ENCODE results near the gene ZHX3.

Gene ZHX3

GRCh38 chr20:41168281-41169161 lies 149.0 kb downstream of the ZHX3 start:
- no peak for DNase-seq

- no peak for DNase-seq
Measured at GRCh38 chr20:41167481-41168253, 149.9 kb downstream of the ZHX3 start.

GRCh38 chr20:41167118-41167470 lies 150.4 kb downstream of the ZHX3 start:
- DNase-seq = no peak

DNA sequence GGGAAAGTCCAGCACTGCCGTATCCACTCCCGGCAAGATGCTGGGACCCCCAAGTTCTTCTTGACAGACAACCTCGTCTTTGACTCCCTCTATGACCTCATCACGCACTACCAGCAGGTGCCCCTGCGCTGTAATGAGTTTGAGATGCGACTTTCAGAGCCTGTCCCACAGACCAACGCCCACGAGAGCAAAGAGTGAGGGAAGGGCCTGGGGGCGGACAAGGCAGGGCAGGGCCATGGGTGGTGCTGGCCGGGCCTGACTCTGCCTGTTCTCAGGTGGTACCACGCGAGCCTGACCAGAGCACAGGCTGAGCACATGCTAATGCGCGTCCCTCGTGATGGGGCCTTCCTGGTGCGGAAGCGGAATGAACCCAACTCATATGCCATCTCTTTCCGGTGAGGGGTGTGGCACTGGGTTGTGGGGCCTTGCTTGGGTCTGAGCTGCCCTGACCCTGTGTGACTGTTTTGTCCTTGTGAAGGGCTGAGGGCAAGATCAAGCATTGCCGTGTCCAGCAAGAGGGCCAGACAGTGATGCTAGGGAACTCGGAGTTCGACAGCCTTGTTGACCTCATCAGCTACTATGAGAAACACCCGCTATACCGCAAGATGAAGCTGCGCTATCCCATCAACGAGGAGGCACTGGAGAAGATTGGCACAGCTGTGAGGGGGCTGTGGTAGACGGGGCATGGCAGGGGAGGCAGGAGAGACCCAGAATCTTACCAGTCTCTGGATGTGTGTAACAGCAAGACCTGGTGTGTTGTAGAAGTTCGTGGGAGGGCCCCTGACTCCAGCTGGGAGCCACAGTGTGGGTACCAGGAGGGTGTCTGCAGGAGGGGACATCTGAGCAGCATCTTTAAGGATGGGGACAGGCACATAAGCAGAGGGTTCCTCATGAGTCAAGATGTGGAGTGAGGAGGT lies 151.1 kb downstream of the ZHX3 start:
- no peak for DNase-seq

GRCh38 chr20:41165001-41165882 lies 152.3 kb downstream of the ZHX3 start:
- no peak for DNase-seq

DNA sequence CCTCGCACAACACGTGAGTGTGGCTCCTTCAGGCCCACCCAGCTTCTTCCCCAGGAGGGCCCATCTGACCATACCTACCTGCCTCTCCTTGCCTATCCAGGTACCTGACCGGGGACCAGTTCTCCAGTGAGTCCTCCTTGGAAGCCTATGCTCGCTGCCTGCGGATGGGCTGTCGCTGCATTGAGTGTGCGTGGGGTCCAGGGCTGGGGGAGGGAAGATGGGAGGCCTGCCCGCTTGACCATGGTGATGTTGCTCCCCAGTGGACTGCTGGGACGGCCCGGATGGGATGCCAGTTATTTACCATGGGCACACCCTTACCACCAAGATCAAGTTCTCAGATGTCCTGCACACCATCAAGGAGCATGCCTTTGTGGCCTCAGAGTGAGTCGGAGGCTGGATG lies 153.7 kb downstream of the ZHX3 start:
- DNase-seq = no peak

- DNase-seq = no peak
Measured at GRCh38 chr20:41162396-41162795, 155.1 kb downstream of the ZHX3 start.

DNA sequence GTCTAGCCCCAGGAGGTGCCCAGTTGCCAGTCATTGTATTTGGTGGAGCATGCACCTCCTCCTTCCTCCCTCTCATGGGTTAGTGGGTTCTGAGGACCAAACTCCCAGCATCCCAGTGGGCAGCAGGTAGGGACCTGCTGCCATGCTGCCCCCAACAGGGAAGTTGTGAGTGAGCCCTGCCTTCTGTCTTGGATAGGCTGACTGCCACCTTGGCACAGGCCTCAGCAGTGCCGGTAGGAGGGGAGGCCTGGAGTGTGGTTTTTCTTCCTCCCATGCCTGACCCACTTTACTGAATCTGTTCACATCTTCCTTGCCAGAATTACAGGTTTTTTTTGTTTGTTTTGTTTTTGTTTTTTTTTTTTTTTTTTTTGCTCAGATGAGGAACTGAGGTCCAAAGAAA lies 155.6 kb downstream of the ZHX3 start:
- no peak for DNase-seq

GRCh38 chr20:41160686-41161085 lies 156.8 kb downstream of the ZHX3 start:
- DNase-seq = no peak

DNA sequence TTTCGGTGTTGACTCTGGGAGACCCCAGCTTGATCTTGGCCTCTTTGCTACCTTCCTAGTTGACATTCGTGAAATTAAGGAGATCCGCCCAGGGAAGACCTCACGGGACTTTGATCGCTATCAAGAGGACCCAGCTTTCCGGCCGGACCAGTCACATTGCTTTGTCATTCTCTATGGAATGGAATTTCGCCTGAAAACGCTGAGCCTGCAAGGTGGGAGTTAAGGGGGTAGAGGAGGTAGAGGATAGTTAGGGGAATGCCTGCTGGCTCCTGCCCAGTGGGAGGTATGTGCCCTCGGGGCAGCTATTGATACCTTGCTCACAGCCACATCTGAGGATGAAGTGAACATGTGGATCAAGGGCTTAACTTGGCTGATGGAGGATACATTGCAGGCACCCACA lies 158.0 kb downstream of the ZHX3 start:
- DNase-seq = no peak

DNA sequence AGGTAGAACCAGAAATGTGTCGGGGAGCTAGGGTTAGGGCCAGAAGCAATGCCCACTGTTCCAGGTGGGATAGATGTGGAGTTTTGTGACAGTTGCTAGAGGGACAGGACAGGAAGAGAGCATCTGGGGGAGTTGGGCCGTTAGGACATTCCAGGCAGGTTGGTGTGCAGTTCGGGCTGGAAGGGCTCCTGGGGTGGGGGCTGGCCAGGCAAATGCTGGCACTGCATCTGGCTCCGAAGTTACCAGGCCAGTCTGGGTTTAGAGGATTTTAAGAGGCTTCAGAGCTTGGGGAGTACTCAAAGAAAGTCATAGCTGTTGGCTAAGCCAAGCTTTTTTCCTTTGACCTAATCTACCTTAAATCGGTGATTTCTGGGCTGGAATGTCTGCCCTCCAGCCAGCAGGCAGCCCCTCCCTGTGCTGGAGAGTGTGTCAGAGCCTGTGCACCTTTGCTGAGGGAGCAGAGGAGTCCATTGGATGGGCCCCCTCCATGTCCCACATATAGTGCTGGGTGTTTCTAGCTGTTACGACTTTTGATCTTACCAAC lies 159.4 kb downstream of the ZHX3 start:
- no peak for DNase-seq

DNA sequence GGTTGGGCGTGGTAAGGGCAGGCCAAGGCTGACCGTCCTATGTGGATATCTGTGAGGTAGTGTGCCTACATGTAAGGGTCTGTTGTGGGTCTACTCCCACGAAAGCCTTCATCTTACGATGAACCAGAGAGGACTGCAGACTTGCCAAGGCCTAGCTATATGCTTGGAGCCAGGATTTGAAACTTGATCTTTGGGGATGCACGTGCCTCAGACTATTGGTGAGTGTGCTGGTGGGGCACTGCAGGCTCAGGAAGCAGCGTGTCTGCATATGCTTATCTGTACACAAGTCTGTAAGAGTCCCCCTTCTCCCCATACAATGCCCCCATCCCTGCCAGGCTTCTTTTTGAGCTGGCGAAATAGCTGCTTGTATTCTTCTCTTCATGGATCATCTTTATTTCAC lies 162.3 kb downstream of the ZHX3 start:
- DNase-seq = no peak

DNA sequence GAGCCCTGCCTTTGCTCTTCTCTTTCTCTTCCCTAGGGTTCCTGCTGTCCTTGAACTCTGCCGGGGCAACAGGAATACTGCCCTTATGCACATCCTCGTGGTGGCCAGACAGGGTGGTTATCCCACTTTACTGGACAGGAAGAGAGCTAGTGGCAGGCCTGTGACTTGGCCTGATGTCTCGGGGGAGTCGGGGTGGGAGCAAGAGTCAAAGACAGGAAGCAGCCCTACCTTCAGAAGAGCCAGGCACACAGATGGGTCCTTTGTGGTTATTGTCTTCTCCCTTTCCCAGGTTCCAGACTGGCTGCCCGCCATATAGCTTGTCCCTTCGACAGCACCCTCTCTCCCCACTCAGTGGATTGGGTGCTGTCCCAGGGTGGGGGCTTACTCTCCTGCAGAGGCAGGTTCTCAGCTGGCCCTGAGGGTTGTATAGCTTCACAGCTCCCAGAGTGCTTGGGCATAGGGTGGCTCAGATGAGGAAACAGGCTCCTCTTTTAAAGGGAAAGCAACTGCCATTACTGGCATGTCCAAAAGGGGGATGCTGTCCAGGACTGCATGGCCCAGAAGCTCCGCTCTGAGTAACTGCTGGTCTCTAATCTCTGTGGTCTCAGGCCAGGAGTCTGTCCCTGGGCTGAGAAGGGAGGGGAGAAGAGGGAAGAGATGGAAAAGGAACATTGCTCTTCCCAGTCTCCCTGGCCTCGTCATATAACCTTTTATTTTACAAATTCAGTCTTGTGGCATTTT lies 162.9 kb downstream of the ZHX3 start:
- DNase-seq = no peak

DNA sequence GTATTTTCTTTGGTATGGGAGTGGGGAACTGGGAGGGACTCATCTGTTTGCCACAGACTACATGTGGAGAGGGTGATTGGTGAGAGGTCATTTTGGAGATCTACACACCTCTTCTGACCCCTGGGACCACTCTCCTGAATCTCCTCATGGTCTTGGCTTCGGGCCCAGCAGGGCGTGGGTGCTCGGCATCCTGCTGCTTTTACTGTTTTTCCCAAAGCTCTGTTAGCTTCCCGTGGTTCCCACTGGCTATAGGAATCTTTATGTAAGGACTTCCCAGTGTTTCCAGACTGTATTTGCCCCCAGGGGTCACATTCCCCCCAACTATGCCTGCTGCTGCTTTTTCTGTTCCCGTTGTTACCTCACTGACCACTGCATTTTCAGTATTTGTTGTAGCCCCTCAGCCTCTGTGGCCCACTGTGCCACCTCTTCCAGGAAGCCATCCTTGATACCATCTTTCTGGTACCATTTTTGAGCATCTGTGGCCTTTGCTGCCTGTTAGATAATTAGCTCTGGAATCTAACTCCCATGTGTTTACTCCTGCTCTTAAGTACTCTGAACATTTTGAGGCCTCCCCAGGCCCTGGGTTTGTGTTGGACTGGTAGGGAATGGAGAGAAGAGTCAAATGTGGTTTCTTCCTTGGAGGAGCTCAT lies 165.3 kb downstream of the ZHX3 start:
- DNase-seq = no peak

GRCh38 chr20:41151134-41151869 lies 166.2 kb downstream of the ZHX3 start:
- DNase-seq = no peak

GRCh38 chr20:41150664-41151063 lies 166.9 kb downstream of the ZHX3 start:
- DNase-seq = no peak

- DNase-seq = no peak
Measured at GRCh38 chr20:41148942-41149341, 168.6 kb downstream of the ZHX3 start.

- no peak for DNase-seq
Measured at GRCh38 chr20:41147767-41148191, 169.8 kb downstream of the ZHX3 start.

DNA sequence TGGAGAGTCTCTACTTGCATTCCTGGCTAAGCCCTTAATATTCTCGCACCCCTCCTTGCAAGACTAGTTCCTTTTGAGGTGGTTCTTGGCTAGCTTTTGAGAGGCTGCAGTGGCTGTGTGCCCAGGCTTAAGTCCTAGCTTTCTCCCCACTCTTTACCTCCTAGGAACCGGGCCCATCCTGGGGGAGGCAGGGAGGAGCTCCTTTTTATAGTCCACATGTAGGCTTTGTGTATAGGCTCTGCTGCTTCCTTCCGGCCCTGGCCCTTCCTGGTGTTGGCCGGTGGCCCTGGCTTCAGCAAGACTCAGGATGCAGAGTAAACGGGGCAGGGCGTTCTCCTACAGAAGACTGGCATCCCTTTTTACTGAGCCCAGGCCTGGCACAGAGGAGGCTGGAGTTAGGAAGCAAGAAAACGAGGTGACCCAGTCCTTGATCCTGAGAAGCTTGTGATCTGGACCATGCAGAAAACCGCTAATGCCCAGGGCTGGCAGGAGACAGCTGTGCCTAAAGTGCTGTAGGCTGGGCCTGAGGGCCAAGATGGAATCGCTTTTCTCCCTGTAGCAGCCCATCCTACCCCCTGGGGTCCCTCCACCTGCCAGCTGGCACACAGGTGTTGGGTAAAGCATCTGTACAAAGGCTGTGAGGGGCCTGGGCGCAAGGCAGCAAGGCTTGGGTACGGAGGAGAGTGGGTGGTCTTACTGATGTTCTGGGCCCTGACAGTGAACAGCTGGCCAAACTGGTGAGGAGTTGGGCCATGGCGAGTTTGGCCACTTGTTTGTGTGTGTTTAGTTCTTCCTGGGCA lies 171.5 kb downstream of the ZHX3 start:
- no peak for DNase-seq

Measured in amniotic stem cell (primary cell).